ENCODE measurements around the gene MEOX2.

GRCh38 chr7:15682751-15683245 lies 3.7 kb downstream of the MEOX2 start:
- TF ChIP-seq POLR2A (IDR thresholded peaks at IDR 0.05), result no peak
- no peak for TF ChIP-seq CTCF (IDR thresholded peaks at IDR 0.05)

All from Peyer's patch (tissue), 4 donors.